Measurements from ENCODE around the gene SAMM50. TPM values are rescaled to one million over a fixed set of nuclear protein-coding genes. Genes with fewer than 3 reads are reported as not detected.

The SAMM50 gene
- total and polyA plus RNA-seq, 2 experiments from 2014 or later, result 58.6 to 60.3 TPM

GRCh38 chr22:44033287-44033686, 78.0 kb downstream of the SAMM50 start (continued):
- no peak for TF ChIP-seq JUNB (IDR thresholded peaks at IDR 0.05; ENCODE audit: unreplicated experiment)
- TF ChIP-seq EZH2phosphoT487 (IDR thresholded peaks at IDR 0.05; ENCODE audit: unreplicated experiment), result no peak
- no peak for TF ChIP-seq ZNF331 (CRISPR knock-in tag; IDR thresholded peaks at IDR 0.05; ENCODE audit: low read depth)
- no peak for TF ChIP-seq ETS1 (IDR thresholded peaks at IDR 0.05)
- TF ChIP-seq CTCF (conservative IDR thresholded peaks at IDR 0.05; ENCODE audit: low read depth in 2 of 2), result no peak
- no peak for TF ChIP-seq NANOG (IDR thresholded peaks at IDR 0.05; ENCODE audit: borderline replicate concordance)
- TF ChIP-seq REST (IDR thresholded peaks at IDR 0.05; ENCODE audit: unreplicated experiment), result no peak

- Histone ChIP-seq H3F3A (replicated peaks; ENCODE audit: low read depth) (no peaks in the 10 kb centered on the region), H3K27me3 (ENCODE audit: insufficient read depth) (no peaks in the 10 kb centered on the region), H3K79me2 (replicated peaks; ENCODE audit: insufficient read depth) (no peaks in the 10 kb centered on the region), H3K9me2 (ENCODE audit: insufficient read depth) (no peaks in the 10 kb centered on the region), H3K4me1 (ENCODE audit: insufficient read depth) (no peaks in the 10 kb centered on the region), H3K36me3 (ENCODE audit: insufficient read depth) (no peaks in the 10 kb centered on the region), H2AFZ (no peak overlapping the region), H4K20me1 (replicated peaks; ENCODE audit: insufficient read depth) (no peaks in the 10 kb centered on the region), H3K27ac (ENCODE audit: low read depth) (0 out of 2 replicates have a peak overlapping the region, but pooled peaks have one; percentile 10), H3K4me2 (0 out of 2 replicates have a peak overlapping the region, but pooled peaks have one; percentile 35), H3K4me3 (no peak overlapping the region)
- Mint-ChIP-seq H3K36me3 (ENCODE audit: low read depth) (no peaks in the 10 kb centered on the region), H3K4me1 (peaks cover 6% of the 10 kb centered on the region), H3K27me3 (ENCODE audit: insufficient read depth, low read depth, poor library complexity) (peaks cover 3% of the 10 kb centered on the region), H3K4me3 (no peak overlapping the region), H3K9me3 (no peaks in the 10 kb centered on the region), H3K27ac (no peak overlapping the region)
- ATAC-seq (peak; percentile 62), DNase-seq (ENCODE audit: low spot score) (peak; percentile 28)
- TF ChIP-seq STAT1 (IDR thresholded peaks at IDR 0.05; ENCODE audit: unreplicated experiment) (no peak), EZH2 (IDR thresholded peaks at IDR 0.05; ENCODE audit: low read depth, unreplicated experiment) (no peak), EZH2phosphoT487 (IDR thresholded peaks at IDR 0.05; ENCODE audit: unreplicated experiment) (no peak), NANOG (IDR thresholded peaks at IDR 0.05; ENCODE audit: borderline replicate concordance) (no peak), POLR2AphosphoS5 (IDR thresholded peaks at IDR 0.05; ENCODE audit: low read depth) (no peak), ZNF462 (CRISPR knock-in tag; IDR thresholded peaks at IDR 0.05) (no peak)
These were observed 78.5 kb downstream of the SAMM50 start for GRCh38 chr22:44033694-44034093.
